DMS79 treated with DMSO at 0.1 percent for 48 hours (cell line): ENCODE measurements around the gene ARV1.
"Not testable (repeated sequence)": the region's sequence is repeated elsewhere in the genome, so short reads cannot be mapped to it uniquely, and the experiment has no call there.

ENCODE experiments used
- DNase-seq: peaks from one replicate; lab custom pipeline; 2025; lab: John Stamatoyannopoulos, UW

The ARV1 gene

DNA sequence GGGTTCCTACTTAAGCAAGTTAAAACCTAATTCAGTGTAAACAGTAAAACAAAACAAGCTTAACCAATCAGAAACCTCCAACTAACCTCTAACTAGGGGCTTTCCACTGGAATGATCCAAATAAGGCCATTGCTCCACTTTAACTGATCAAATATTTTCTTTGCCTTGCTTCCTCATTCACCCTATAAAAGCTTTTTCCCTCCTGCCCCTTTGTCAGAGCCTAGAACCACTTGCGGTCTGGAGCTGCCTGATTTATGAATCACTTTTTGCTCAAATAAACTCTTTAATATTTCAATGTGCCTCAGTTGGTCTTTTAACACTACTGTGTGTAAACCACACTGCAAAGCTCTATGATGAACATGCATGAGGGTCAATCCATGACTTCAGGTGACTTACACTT is 65.7 kb downstream of the ARV1 start:
- DNase-seq: no peak

DNA sequence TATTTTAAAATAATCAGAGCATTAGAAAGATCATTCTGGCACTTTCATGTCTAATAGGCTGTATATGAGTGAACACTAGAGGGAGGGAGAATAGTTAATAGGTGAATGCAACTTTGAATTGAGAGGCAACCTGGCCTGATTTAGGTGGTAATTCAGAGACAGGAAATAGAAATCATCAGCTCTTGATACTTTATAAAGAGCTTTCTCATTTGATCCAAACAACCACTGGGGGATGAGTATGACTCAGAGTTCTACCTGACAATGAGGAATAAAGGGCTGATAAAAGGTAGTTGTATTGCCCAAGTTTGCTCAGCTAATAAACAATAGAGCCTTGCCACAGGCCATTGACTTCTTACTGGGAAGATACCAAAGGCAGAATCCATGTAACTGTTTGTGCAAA is 66.4 kb downstream of the ARV1 start:
- DNase-seq: no peak

DNA sequence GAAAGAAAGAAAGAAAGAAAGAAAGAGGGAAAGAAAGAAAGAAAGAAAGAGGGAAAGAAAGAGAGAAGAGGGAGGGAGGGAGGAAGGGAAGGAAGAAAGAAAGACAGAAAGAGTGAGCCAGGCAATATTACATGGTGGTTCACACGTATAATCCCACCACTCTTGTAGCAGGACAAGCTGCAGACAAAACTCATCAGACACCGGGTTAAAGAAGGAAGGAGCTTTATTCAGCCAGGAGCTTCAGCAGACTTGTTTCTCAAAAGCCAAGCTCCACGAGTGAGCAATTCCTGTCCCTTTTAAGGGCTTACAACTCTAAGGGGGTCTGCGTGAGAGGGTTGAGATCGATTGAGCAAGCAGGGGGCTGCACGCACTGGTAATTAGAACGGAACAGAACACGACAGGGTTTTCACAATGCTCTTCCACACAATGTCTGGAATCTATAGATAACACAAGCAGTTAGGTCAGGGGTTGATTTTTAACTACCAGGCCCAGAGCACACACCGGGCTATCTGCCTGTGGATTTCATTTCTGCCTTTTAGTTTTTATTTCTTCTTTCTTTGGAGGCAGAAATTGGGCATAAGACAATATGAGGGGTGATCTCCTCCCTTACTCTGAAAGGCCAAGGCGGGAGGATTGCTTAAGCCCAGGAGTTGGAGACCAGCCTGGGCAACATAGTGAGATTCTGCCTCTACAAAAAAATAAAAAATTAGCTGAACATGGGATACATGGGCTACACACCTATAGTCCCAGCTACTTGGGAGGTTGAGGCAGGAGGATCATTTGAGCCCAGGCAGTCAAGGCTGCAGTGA is 67.2 kb downstream of the ARV1 start:
- DNase-seq: not testable (repeated sequence)

DNA sequence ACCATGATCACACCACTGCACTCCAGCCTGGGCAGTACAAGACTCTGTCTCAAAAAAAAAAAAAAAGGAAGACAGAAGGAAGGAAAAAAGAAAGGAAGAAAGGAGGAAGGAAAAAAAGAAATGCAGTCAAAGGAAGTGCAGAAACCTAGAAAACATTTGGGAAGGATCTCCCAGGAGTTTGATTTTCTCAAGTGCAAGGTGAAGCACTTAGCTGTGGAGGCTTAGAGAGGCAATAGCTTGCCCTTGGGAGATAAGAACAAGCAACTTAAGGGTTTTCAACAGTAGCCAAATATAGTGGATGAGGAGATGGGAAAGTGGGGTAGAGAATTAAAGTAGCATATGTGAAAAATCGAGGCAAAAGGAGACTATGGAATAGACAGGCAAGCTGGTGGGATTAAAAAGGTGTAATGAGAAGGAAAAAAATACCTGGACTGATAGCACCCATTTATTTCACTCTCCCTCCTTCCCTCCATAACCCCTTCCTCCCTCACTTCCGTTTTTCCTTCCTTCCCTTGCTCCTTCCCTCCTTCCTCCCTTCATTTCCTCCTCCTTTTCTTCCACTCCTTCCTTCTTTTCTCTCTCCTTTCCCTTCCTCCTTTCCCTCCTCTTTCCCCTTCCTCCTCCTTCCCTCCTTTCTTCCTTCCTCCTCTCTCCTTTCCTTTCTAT is 68.0 kb downstream of the ARV1 start:
- no peak for DNase-seq

DNA sequence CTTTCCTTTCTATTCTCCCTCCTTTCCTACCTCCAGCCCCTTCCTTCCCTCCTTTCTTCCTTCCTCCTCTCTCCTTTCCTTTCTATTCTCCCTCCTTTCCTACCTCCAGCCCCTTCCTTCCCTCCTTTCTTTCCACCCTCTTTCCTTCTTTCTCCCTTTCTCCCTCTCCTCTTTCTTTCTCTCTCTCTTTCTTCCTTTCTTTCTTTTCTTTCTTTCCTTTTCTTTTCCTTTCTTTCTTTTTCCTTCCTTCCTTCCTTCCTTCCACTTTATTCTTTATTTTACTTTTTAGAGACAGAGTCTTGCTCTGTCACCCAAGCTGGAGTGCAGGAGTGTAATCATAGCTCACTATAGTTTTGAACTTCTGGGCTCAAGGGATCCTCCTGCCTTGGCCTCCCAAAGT is 68.6 kb downstream of the ARV1 start:
- DNase-seq: not testable (repeated sequence)

DNA sequence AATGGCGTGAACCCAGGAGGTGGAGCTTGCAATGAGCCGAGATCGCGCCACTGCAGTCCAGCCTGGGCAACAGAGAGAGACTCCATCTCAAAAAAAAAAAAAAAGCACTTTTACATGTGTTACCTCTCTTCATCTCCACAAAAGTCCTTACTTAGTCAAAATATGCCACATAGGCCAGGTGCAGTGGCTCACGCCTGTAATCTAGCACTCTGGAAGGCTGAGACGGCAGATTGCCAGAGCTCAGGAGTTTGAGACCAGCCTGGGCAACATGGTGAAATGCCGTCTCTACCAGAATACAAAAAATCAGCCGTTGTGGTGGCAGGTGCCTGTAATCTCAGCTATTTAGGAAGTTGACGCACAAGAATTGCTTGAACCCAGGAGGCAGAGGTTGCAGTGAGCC is 69.5 kb downstream of the ARV1 start:
- DNase-seq: not testable (repeated sequence)

DNA sequence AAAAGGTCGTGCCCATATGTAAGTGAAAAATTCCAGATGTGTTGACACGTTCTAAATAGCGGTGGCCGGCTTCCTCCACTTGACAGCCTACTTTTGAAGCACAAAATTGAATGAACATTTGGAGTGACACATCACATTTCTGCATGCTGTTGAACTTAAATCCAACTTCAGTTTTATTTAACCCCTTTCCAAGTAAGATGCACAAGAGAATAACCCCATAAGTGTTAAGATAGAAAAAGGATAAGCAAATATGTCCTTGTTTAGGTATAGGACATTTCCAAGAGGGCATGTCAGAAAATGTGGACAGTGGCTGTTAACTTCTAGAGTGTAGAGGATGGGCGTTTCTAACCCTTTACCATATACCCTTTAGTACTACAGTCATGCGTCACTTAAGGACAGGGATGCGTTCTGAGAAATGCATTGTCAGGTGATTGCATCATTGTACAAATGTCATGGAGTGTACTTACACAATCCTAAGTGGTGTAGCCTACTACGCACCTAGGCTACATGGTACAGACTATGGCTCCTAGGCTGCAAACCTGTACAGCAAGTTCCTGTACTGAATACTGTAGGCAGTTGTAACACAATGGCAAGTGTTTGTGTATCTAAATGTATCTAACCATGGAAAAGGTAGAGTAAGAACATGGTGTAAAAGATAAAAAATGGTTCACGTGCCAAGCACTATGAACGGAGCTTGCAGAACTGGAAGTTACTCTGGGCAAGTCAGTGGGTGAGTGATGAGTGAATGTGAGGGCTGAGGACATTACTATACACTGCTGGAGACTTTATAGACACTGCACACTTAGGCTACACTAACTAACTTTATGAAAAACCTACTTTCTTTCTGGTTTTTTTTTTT is 70.5 kb downstream of the ARV1 start:
- no peak for DNase-seq
